C4-2B (cell line): Measurements from ENCODE around the gene DPM2.

Experiments
- ZFX ChIP-seq: fragments of 450-650 bp; IDR thresholded peaks from 2 replicates; pipeline ENCODE4 v1.6.1; 2017
- TF ChIP-seq, protein P1 (sequence below): fragments of 450-650 bp; conservative IDR thresholded peaks from 2 replicates; pipeline ENCODE4 v1.5.1; 2017; ENCODE audit warnings: mild to moderate bottlenecking

DNA sequence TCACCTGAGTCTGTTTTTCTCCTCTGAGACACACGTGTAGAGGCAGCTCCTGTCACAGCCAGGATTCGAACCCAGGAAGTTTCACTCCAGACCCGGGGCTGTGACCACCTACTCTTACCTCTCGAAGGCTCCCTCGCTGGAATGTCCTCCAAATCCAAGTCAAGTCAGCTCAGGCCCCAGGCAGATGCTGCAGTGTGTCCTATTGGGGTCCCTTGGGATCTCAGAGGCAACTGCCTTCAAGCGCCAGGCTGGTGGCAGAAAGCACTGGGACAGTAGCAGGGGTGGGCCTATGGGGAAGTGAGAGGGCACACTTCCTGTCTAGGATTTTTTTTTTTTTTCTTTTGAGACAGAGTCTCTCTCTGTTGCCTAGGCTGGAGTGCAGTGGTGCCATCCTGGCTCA lies 20.1 kb downstream of the DPM2 start:
- TF ChIP-seq, protein P1, sequence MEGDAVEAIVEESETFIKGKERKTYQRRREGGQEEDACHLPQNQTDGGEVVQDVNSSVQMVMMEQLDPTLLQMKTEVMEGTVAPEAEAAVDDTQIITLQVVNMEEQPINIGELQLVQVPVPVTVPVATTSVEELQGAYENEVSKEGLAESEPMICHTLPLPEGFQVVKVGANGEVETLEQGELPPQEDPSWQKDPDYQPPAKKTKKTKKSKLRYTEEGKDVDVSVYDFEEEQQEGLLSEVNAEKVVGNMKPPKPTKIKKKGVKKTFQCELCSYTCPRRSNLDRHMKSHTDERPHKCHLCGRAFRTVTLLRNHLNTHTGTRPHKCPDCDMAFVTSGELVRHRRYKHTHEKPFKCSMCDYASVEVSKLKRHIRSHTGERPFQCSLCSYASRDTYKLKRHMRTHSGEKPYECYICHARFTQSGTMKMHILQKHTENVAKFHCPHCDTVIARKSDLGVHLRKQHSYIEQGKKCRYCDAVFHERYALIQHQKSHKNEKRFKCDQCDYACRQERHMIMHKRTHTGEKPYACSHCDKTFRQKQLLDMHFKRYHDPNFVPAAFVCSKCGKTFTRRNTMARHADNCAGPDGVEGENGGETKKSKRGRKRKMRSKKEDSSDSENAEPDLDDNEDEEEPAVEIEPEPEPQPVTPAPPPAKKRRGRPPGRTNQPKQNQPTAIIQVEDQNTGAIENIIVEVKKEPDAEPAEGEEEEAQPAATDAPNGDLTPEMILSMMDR: no peak
- TF ChIP-seq ZFX: no peak
